Esophagus muscularis mucosa (tissue), 3 donors: ENCODE measurements around the gene CREBL2.

ENCODE experiments used
- POLR2A ChIP-seq: fragments of 450-650 bp; IDR thresholded peaks from one replicate; pipeline ENCODE4 v1.6.1; 2017; ENCODE audit warnings: antibody characterized with exemption, moderate library complexity, mild to moderate bottlenecking, low read depth
- POLR2AphosphoS5 ChIP-seq, 2 donors: sonication (generic); formaldehyde crosslinking; IDR thresholded peaks; one replicate each; pipeline ENCODE4 v1.6.1; 2017; ENCODE audit warnings: antibody characterized with exemption in 2 of 2
- TF ChIP-seq, protein P1 (sequence below), 3 experiments: fragments of 200-600 bp in 2 of 3; fragments of 450-650 bp in 1 of 3; sonication (generic) in 2 of 3; IDR thresholded peaks; one replicate each; pipeline ENCODE4 v1.5.1; 2017 to 2019; ENCODE audit warnings: antibody characterized with exemption in 3 of 3, mild to moderate bottlenecking in 2 of 3, moderate library complexity in 1 of 3

DNA sequence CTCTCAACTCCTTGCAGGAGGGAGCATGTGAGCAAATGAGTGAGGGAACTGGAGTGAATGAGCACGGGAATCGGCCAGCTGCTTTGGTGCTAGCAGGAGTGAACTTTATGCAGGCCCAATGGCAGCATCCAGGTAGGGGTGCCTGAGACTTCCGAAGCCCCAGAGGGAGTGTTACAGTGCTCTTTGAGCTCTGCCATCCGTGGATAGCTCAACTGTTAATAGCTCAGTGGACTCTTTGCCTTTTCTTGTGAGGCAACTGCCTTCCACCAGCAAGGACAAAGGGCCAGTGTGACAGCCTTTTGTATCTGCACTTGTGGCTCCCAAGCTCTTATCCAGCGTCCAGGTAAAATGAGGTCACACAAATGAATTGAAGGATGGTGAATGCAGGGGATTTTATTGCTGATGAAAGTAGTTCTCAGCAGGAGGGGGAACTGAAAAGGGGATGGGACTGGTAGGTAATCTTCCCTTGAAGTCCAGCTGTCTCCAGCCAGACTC is 12.9 kb downstream of the CREBL2 start:
- TF ChIP-seq POLR2A (no peak), POLR2AphosphoS5 (IDR thresholded peaks at IDR 0.05) (no peak)
- TF ChIP-seq, protein P1, sequence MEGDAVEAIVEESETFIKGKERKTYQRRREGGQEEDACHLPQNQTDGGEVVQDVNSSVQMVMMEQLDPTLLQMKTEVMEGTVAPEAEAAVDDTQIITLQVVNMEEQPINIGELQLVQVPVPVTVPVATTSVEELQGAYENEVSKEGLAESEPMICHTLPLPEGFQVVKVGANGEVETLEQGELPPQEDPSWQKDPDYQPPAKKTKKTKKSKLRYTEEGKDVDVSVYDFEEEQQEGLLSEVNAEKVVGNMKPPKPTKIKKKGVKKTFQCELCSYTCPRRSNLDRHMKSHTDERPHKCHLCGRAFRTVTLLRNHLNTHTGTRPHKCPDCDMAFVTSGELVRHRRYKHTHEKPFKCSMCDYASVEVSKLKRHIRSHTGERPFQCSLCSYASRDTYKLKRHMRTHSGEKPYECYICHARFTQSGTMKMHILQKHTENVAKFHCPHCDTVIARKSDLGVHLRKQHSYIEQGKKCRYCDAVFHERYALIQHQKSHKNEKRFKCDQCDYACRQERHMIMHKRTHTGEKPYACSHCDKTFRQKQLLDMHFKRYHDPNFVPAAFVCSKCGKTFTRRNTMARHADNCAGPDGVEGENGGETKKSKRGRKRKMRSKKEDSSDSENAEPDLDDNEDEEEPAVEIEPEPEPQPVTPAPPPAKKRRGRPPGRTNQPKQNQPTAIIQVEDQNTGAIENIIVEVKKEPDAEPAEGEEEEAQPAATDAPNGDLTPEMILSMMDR (IDR thresholded peaks at IDR 0.05): no peak
